ENCODE results near the gene METTL25B. TPM values are rescaled to one million over a fixed set of nuclear protein-coding genes. Genes with fewer than 3 reads are reported as not detected.
A peak's percentile ranks its signal among the peaks of the same experiment; 100 is the strongest.

METTL25B gene
- total and polyA plus RNA-seq, 2 of the 13 experiments (the other 11 are each of a cell fraction or from before 2014, with no cell fraction given), result 11.9 to 24.0 TPM

DNA sequence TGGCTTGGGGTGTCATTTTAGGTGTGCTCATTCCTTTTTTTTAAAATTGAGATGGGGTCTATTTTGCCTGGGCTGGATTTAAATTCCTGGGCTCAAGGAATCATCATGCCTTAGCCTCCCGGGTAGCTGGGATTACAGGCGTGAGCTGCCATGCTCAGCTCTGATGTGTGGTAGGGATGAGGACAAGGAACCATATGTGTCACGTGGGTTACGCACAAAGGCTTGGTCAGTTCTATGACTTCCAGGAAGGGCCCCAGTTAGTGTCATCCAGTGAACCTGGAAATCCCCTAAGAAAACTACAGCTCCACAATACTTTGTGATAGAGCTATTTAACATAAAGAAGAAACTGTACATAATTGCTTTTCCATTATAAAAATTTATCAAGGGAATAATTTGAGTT is 6.7 kb upstream of the METTL25B start (continued):
- TF ChIP-seq, protein P1, sequence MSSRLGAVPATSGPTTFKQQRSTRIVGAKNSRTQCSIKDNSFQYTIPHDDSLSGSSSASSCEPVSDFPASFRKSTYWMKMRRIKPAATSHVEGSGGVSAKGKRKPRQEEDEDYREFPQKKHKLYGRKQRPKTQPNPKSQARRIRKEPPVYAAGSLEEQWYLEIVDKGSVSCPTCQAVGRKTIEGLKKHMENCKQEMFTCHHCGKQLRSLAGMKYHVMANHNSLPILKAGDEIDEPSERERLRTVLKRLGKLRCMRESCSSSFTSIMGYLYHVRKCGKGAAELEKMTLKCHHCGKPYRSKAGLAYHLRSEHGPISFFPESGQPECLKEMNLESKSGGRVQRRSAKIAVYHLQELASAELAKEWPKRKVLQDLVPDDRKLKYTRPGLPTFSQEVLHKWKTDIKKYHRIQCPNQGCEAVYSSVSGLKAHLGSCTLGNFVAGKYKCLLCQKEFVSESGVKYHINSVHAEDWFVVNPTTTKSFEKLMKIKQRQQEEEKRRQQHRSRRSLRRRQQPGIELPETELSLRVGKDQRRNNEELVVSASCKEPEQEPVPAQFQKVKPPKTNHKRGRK (CRISPR knock-in tag; IDR thresholded peaks at IDR 0.05), result no peak

DNA sequence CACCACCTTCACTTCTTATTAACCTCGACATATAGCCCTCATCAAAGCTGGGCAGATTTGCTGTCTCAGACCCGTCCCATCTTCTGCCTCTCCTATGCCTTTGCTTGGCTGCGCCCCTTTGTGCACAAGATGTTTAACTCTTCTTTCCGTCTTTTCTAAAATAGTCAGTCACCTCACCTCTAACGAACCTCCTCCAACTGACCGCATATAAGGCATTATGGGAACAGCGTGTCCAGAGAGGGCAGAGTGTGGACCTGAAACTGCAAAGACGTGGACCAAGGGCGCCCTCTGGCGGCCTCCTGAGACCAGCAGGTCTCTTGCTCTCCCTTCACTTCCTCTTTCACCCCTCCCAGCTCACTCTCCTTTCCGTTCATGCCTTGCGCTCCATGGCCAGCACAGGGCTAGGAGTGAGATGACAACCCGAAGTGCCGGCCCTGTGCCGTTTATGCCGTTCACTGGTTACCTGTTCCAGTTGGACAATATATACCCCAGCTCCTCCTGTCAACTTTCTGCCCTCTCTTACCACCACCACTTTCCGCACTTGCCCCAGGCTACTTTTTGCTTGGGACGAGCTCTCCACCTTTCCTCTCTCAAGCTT is 2.5 kb upstream of the METTL25B start:
- H4K20me1 ChIP-seq (ENCODE audit: insufficient read depth, low read length), result peaks cover 17% of the 10 kb centered on the region
- no peaks in the 10 kb centered on the region; a peak in 1 of 5 replicates for H3K27me3 ChIP-seq (ENCODE audit: control insufficient read depth in 1 of 2, insufficient read depth in 2 of 2, low read length in 2 of 2)
- FAIRE-seq (peak; percentile 72), DNase-seq (ENCODE audit: low spot score) (peak; percentile 84), ATAC-seq (peak; percentile 80)
- in situ Hi-C loops (cut with HindIII; ENCODE audit: extremely low pct_ligation_motif_present, low pct_unique_long_range_greater_than_20kb), result loop anchor here (5.0 kb wide), 2 partner anchors 38 to 42 kb away; partner anchors contain the start of gene PRCC
- peaks cover 59% of the 10 kb centered on the region for H3K79me2 ChIP-seq (ENCODE audit: insufficient read depth, low read length)
- H3K4me3 ChIP-seq (replicated peaks in 1 of 3; ENCODE audit: insufficient read depth in 1 of 3, low read depth in 2 of 3, low read length in 3 of 3), result peak overlapping the region; percentile 46 to 100 (median 98); a peak in 5 of 6 replicates
- H3K9me3 ChIP-seq (ENCODE audit: low read length), result no peaks in the 10 kb centered on the region
- no peak overlapping the region for H2AFZ ChIP-seq (ENCODE audit: low read length)
- BruUV-seq (replicated peaks), result no TSS peak
- H3K36me3 ChIP-seq (replicated peaks in 1 of 2; ENCODE audit: control insufficient read depth in 1 of 2, insufficient read depth in 2 of 2, low read length in 2 of 2), result peaks cover 15 to 30% of the 10 kb centered on the region in 2 experiments
- WGBS (ENCODE audit: low lambda C conversion rate), result 20% methylated on average over 18 of the region's 18 CpGs
- POLR2A ChIA-PET, result interaction anchor here (0.6 to 5.7 kb wide), 11 partner anchors 15 to 134 kb away, joined by 3 to 100 read pairs (median 7); partner anchors contain the start of genes CRABP2, HDGF, INSRR and MRPL24
- CTCF ChIA-PET (ENCODE audit: low intra/inter-chr PET ratio, low total read pairs), result interaction anchor here (1.1 to 5.7 kb wide), 9 partner anchors 11 to 99 kb away, joined by 3 to 119 read pairs (median 6); partner anchors contain the start of gene CRABP2
- no peak overlapping the region for H3K27ac ChIP-seq (ENCODE audit: extremely low read length, insufficient read depth, low read length)
- H3K9ac ChIP-seq (ENCODE audit: insufficient read depth, low read depth, low read length), result peak overlapping the region; percentile 89
- H3K4me2 ChIP-seq (ENCODE audit: low read depth, low read length), result peak overlapping the region; percentile 97
- intact Hi-C loops (cut with micrococcal nuclease; ENCODE audit: unreplicated experiment), result loop anchor here (1.0 to 10.0 kb wide), 4 partner anchors 36 to 72 kb away; partner anchors contain the start of gene PRCC
- peaks cover 49% of the 10 kb centered on the region for H3K4me1 ChIP-seq (ENCODE audit: insufficient read depth, low read length)
- TF ChIP-seq ZNF274 (CRISPR knock-in tag; IDR thresholded peaks at IDR 0.05), result 0 out of 2 replicates have a peak, but pooled peaks have one; percentile 37
- TF ChIP-seq MAZ (IDR thresholded peaks at IDR 0.05; ENCODE audit: borderline replicate concordance, low read depth, low read length), result peak; percentile 72
- 0 out of 2 replicates have a peak, but pooled peaks have one; percentile 46 for TF ChIP-seq MAZ (CRISPR knock-in tag; IDR thresholded peaks at IDR 0.05; ENCODE audit: low read depth)
- TF ChIP-seq ZNF335 (CRISPR knock-in tag; IDR thresholded peaks at IDR 0.05), result no peak
- TF ChIP-seq ZNF569 (CRISPR knock-in tag; IDR thresholded peaks at IDR 0.05; ENCODE audit: borderline replicate concordance), result no peak
- TF ChIP-seq, protein P2, sequence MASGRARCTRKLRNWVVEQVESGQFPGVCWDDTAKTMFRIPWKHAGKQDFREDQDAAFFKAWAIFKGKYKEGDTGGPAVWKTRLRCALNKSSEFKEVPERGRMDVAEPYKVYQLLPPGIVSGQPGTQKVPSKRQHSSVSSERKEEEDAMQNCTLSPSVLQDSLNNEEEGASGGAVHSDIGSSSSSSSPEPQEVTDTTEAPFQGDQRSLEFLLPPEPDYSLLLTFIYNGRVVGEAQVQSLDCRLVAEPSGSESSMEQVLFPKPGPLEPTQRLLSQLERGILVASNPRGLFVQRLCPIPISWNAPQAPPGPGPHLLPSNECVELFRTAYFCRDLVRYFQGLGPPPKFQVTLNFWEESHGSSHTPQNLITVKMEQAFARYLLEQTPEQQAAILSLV (CRISPR knock-in tag; IDR thresholded peaks at IDR 0.05; ENCODE audit: borderline replicate concordance), result no peak
- TF ChIP-seq ELF3 (CRISPR knock-in tag; IDR thresholded peaks at IDR 0.05), result peak; percentile 96
- TF ChIP-seq REPIN1 (CRISPR knock-in tag; IDR thresholded peaks at IDR 0.05; ENCODE audit: borderline replicate concordance, low read depth), result no peak
- no peak for TF ChIP-seq ZNF101 (CRISPR knock-in tag; IDR thresholded peaks at IDR 0.05; ENCODE audit: borderline replicate concordance, low read depth)
- no peak for TF ChIP-seq NFRKB (IDR thresholded peaks at IDR 0.05)
- no peak for TF ChIP-seq ZNF75D (CRISPR knock-in tag; IDR thresholded peaks at IDR 0.05; ENCODE audit: borderline replicate concordance)
- TF ChIP-seq PITX1 (CRISPR knock-in tag; IDR thresholded peaks at IDR 0.05), result peak; percentile 39; the same call in 1 of the 2 replicates
- TF ChIP-seq IRF2 (CRISPR knock-in tag; IDR thresholded peaks at IDR 0.05), result peak; percentile 81
- 0 out of 2 replicates have a peak, but pooled peaks have one; percentile 43 for TF ChIP-seq KMT2A (CRISPR knock-in tag; IDR thresholded peaks at IDR 0.05)
- TF ChIP-seq KLF13 (CRISPR knock-in tag; IDR thresholded peaks at IDR 0.05), result no peak
- TF ChIP-seq ZSCAN22 (CRISPR knock-in tag; IDR thresholded peaks at IDR 0.05), result peak; percentile 89
- no peak for TF ChIP-seq EP300 (IDR thresholded peaks at IDR 0.05; ENCODE audit: low read depth in 2 of 2, low read length in 2 of 2)
- TF ChIP-seq EP300 (CRISPR knock-in tag; IDR thresholded peaks at IDR 0.05; ENCODE audit: borderline replicate concordance), result no peak
- TF ChIP-seq HNF4G (IDR thresholded peaks at IDR 0.05; ENCODE audit: borderline replicate concordance, low read depth, low read length), result no peak
- TF ChIP-seq HNF4G (CRISPR knock-in tag; IDR thresholded peaks at IDR 0.05; ENCODE audit: borderline replicate concordance, low read depth), result no peak

Measured in HepG2 (cell line).